Activated T-cell treated with anti-CD3 and anti-CD28 coated beads for 24 hours (primary cell): ENCODE measurements around the gene POU2F3.

Experiments used
- DNase-seq: peaks from one replicate; pipeline ENCODE4 v3.0.0-alpha.2; 2020; ENCODE audit warnings: low read depth

POU2F3 gene

GRCh38 chr11:120239713-120240640 is at the start of gene POU2F3:
Gene POU2F3 (plus strand): TSS chr11:120240140. CDS start chr11:120240344, 204 bp downstream.
- no peak for DNase-seq

GRCh38 chr11:120191058-120191457 is 48.9 kb upstream of the POU2F3 start:
- no peak for DNase-seq

- DNase-seq = no peak
These were observed 46.9 kb upstream of the POU2F3 start for GRCh38 chr11:120192831-120193625.

- DNase-seq = no peak
These were observed 45.8 kb upstream of the POU2F3 start for GRCh38 chr11:120194166-120194565.

GRCh38 chr11:120195601-120196320 is 44.2 kb upstream of the POU2F3 start:
- no peak for DNase-seq

GRCh38 chr11:120196826-120197225 is 43.1 kb upstream of the POU2F3 start:
- DNase-seq = no peak

- DNase-seq = no peak
These were observed 42.6 kb upstream of the POU2F3 start for GRCh38 chr11:120197251-120197891.

- DNase-seq = no peak
These were observed 42.0 kb upstream of the POU2F3 start for GRCh38 chr11:120197977-120198376.

- DNase-seq = no peak
These were observed 41.5 kb upstream of the POU2F3 start for GRCh38 chr11:120198403-120198786.

- no peak for DNase-seq
These were observed 41.0 kb upstream of the POU2F3 start for GRCh38 chr11:120198787-120199469.

GRCh38 chr11:120199613-120200012 is 40.3 kb upstream of the POU2F3 start:
- no peak for DNase-seq

- no peak for DNase-seq
These were observed 39.3 kb upstream of the POU2F3 start for GRCh38 chr11:120200677-120201076.

- no peak for DNase-seq
These were observed 38.3 kb upstream of the POU2F3 start for GRCh38 chr11:120201653-120202052.

GRCh38 chr11:120203626-120204025 is 36.3 kb upstream of the POU2F3 start:
- DNase-seq = no peak

- no peak for DNase-seq
These were observed 34.3 kb upstream of the POU2F3 start for GRCh38 chr11:120205596-120206161.

GRCh38 chr11:120207512-120207911 is 32.4 kb upstream of the POU2F3 start:
- DNase-seq = no peak

GRCh38 chr11:120208001-120208441 is 31.9 kb upstream of the POU2F3 start:
- DNase-seq = no peak

- DNase-seq = no peak
These were observed 31.2 kb upstream of the POU2F3 start for GRCh38 chr11:120208777-120209176.

GRCh38 chr11:120209746-120210625 is 30.0 kb upstream of the POU2F3 start:
- no peak for DNase-seq
